ENCODE data around the gene ZNF689.
"Not testable (repeated sequence)": the region's sequence is repeated elsewhere in the genome, so short reads cannot be mapped to it uniquely, and the experiment has no call there.

Gene ZNF689

DNA sequence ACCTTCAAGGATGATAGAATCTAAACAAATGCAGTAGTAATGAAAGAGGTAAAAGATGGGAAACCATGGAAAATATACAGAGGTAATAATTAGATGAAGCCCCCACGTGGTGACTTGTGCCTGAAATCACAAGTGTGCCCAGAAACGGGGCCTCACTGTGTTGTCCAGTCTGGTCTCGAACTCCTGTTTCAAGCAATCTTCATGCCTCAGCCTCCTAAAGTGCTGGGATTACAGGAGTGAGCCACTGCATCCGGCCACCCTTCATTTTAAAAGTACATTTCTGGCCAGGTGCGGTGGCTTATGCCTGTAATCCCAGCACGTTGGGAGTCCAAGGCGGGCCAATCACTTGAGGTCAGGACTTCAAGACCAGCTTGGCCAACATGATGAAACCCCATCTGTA lies 26.4 kb upstream of the ZNF689 start:
- DNase-seq (ENCODE audit: low read depth in 3 of 3): no peak

DNA sequence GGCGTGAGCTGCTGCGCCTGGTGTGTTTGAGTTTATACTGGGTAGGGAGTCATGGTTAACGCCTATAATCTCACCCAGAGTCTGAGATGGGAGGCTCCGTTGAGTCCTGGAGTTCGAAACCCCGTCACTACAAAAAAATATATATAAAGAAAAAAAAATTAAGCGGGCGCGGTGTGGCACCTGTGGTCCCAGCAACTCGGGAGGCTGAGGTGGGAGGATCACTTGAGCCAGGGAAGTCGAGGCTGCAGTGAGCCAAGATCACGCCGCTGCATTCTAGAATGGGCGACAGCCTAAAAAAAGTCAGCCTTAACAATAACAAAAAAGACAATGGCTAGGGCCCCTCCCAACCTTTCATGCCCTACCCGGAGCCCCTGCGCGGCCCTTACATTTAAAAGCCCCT lies 23.3 kb upstream of the ZNF689 start:
- DNase-seq (ENCODE audit: low read depth in 3 of 3): no peak

DNA sequence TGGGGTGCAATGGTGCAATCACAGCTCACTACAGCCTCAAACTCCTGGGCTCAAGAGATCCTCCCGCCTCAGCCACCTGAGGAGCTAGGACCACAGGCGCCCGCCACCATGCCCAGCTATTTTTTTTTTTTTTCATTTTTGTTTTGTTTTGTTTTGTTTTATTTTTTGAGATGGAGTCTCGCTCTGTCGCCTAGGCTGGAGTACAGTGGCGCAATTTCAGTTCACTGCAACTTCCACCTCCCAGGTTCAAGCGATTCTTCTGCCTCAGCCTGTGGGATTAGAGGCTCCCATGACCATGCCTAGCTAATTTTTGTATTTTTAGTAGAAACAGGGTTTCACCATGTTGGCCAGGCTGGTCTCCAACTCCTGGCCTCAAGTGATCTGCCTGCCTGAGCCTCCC lies 22.3 kb upstream of the ZNF689 start:
- not testable (repeated sequence) for DNase-seq (ENCODE audit: low read depth in 3 of 3)

DNA sequence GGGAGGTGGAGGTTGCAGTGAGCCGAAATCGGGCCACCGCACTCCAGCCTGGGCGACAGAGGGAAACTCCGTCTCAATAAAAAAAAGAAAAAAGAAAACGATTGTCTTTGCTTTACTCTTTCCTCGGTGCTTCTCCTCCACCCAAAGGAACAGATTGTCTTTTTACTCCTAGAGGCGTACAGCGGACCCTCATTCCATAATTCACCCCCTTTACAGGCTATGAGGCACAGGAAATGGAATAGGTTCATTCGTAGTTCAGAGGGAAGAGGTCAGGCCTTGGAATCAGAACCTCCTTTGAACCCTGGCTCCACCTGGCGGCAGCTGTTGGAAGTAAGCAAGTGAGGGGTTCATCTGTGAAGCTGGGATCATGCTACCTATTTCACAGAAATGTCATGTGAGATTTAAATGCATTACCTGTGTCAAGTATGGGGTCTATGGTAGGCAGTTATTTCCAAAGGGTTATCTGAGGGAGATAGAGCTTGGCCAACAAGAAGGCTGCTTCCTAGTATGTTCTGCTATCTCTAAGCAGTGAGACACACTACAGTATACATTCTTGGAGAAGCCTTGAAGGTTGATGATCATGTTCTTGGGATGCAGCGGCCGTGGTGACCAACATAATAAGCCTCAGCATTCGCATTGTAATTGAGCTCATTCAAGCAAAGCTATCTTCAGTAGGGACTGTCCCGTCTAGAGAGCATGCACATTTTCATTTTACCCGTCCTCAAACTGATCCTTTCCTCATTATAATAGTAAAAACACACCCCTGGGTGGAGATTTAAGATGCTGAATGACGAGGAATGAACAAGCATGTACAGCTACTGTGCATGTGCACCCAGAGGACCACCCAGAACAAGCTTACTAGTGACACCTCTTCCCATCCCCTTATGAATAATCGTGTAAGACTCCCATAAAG lies 18.7 kb upstream of the ZNF689 start:
- peak; percentile 73 to 87 (median 87) for DNase-seq (ENCODE audit: low read depth in 3 of 3)

GRCh38 chr16:30626236-30626635 lies 16.0 kb upstream of the ZNF689 start:
- no peak for DNase-seq (ENCODE audit: low read depth in 3 of 3)

DNA sequence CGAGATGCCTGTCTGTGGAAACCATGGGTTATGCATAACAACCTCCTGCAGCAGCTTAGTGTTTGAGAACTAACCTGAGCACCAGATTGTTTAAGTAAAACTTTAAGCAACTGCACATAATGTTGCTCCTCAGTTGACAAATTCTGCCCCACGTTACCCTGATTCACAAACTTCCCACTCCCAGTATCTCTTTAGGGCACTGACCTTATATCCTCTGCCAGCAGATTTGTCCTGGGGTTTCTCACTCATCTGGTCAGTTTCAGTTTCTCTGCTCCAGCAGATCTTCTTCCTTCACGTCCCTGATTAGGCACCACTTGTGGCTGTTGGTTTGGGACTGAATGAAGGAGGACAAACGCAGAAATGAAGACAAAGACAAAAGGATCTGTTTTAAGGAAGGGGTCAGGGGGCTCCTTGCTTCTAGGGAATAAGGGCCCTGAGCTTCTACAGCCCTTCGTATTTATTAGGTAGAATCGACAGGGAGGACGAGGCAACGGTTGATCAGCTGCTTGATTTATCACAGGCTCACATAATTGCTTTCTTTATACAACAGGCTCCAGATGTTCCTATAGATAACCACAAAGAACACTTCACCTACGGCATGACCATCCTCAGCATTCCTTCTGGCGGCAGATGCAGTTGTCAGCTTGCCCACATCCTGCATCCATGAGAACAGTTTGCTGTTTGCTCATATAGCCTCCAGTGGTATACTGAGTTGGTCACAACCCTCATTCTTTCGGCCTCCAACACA lies 13.5 kb upstream of the ZNF689 start:
- DNase-seq (ENCODE audit: low read depth in 3 of 3): no peak

DNA sequence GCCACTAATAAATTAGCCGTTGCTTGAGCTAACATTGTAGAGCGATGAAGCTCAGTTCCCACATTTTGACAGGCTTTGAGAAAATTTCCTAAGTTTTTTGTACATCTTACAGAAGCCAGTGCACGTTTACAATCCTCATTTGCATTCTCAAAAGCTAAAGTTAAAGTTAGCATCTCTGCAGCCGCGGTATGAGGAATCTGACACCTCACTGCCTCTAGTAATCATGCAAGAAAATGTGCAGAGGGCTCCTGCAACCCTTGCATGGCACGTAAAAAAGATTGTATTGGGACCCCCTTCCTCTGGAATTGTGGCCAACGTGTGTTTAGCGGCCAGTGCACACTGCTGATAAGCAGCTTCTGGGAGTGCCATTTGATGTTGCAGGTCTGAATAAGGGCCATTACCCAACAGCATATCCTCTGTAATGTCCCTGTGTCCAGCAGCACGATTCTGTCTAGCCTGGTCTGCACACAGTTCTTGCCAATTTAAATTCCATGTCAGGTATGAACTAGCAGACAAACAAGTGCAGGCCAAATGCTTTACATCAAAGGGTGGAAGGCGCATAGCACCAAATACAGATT lies 12.4 kb upstream of the ZNF689 start:
- no peak for DNase-seq (ENCODE audit: low read depth in 3 of 3)

GRCh38 chr16:30621765-30622164 lies 11.6 kb upstream of the ZNF689 start:
- no peak for DNase-seq (ENCODE audit: low read depth in 3 of 3)

GRCh38 chr16:30620169-30620568 lies 10.0 kb upstream of the ZNF689 start:
- no peak for DNase-seq (ENCODE audit: low read depth in 3 of 3)

DNA sequence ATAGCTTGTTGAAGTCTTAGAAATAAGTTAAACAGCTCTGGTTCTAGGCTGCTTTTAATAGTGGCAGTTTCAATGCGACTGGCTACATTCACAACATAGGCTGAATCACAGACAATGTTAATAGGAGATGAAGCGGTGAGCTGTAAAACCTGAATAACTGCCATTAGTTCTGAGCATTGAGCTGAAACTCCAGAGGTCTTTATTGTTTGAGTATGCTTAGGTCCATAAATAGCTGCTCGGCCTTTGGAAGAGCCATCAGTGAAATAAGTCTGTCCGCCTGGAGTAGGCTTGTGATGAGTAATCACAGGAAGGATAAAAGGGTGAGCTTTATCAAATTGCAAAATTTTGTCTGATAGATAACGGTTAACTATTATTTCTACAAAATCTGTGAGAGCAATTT lies 9.4 kb upstream of the ZNF689 start:
- no peak for DNase-seq (ENCODE audit: low read depth in 3 of 3)

GRCh38 chr16:30619202-30619601 lies 9.0 kb upstream of the ZNF689 start:
- DNase-seq (ENCODE audit: low read depth in 3 of 3): no peak

DNA sequence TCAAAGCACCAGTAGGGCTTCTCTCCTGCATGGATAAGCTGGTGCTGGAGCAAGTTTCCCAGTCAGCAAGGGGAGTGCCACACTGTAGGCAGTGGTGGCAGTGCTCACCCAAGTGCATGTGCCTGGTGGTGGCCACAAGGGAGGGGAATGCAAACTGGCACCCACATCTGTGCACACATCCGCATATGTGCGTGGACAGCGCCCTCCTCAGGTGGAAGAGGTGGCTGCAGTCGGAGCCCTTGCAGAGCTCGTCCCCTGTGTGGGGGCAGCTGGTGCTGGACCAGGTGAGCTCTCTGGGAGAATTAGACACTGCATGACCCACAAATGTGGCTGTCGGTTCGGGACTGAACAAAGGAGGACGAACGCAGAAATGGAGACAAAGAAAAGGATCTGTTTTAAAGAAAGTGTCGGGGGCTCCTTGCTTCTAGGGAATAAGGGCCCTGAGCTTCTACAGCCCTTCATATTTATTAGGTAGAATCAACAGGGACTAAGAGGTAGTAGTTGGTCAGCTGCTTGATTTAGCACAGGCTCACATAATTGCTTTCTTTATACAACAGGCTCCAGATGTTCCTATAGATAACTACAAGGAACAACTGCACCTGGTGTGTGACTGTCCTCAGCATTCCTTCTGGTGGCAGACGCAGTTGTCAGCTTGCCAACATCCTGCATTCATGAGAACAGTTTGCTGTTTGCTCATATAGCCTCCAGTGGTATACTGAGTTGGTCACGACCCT lies 5.3 kb upstream of the ZNF689 start:
- peak; percentile 73 to 80 (median 76) for DNase-seq (ENCODE audit: low read depth in 3 of 3)

DNA sequence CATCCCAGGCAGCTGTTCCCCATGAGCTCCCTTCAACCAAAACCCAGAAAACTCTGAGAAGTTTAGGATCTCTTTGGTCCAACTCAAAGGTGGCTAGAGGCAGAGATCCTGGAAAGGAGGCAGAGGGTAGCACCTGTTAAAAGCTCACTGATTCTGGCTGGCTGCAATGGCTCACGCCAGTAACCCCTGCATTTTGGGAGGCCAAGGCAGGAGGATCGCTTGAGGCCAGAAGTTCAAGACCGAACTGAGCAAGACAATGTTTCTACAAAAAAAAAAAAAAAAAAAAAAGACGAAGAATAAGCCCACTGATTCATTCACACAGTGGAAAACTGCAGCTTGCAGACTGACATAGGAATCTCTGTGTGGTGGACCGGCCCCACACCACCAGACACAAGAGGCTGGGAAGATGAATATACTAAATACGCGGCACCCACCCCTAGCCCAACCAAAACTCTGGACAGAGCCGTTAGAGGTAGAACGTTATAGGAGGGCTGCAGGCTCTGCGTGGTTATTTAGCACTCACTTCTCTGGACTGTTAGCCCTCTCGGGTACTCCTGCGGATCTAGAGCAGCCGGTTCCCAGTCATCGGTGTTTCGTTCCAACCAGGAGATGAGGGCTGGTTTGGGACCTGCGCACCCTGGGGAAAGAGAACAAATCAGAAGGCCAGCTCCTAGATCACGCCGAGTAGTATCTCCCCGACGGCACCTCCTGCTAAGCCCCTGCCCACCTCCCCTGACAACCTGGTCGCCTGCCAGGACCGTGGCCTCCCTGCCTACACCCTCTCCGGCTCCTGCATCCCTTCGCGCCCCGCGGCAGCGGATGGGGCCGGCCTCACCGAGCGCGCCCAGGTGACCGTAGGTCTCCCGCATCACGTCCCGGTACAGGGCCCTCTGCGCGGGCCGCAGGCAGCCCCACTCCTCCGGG lies 925 bp downstream of the ZNF689 start:
- peak in 2 of 3 donors; percentile 18 to 33 for DNase-seq (ENCODE audit: low read depth in 3 of 3)

GRCh38 chr16:30606004-30606403 lies 4.2 kb downstream of the ZNF689 start:
- no peak for DNase-seq (ENCODE audit: low read depth in 3 of 3)

DNA sequence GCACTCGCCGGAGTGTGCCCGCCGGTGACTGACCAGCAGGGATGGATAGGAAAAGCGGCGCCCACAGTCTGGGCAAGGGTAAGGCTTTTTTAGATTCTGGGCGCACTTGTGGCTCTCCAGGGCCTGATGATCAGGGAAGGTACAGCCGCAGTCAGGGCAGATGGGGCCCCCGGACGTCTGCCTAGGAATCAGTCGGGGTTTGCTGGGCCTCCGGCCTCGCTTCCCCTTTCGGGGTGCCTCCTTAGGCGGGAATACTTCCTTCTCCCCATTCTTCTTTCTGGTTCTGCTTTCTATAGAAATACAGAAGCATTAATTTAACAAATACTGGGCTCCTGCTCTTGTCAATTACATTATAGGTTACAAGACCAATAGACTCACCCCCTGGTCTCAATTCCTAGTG lies 5.0 kb downstream of the ZNF689 start:
- no peak for DNase-seq (ENCODE audit: low read depth in 3 of 3)

GRCh38 chr16:30604316-30604947 lies 5.8 kb downstream of the ZNF689 start:
- DNase-seq (ENCODE audit: low read depth in 3 of 3): no peak

GRCh38 chr16:30603945-30604315 lies 6.3 kb downstream of the ZNF689 start:
- DNase-seq (ENCODE audit: low read depth in 3 of 3): no peak

DNA sequence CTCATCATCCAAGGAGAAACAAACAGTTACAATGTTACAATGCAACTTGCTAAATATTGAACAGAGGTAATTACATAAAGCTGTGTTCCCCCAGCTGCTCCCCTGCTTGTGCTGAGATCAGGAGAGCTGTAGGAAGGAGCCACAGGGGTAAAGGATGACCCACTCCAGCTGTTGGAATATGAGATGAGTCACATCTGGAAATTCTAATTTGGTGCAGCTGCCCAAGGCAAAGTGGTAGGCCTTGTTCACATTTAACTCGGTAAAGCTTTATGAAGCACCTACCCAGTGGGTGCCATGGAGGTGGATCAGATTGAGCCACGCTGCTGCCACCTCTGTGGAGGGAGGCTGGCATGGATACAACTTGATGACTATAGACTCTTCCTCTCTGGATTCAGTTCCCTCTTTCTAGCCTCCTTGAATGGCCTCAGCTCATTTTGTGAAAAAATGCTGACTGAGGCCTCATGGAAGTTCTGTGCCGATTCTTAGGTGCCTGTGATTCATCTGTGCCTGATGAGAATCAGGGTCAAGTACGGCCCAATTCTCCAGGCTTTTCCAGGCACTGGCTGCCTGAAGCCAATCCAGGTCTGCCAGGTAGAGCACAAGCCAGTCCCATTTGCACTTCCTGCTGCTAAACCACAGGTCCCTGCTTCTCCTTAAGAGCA lies 7.4 kb downstream of the ZNF689 start:
- DNase-seq (ENCODE audit: low read depth in 3 of 3): no peak

GRCh38 chr16:30601966-30602365 lies 8.2 kb downstream of the ZNF689 start:
- DNase-seq (ENCODE audit: low read depth in 3 of 3): no peak

- DNase-seq (ENCODE audit: low read depth in 3 of 3): no peak
Measured at GRCh38 chr16:30600929-30601328, 9.3 kb downstream of the ZNF689 start.

All from stimulated activated CD4-positive, alpha-beta T cell treated with anti-CD3 and anti-CD28 coated beads, TNF-alpha, amount 100 ng/mL, for 48 hours (primary cell).